DOHH2 (cell line): ENCODE data around the gene PRR20C.

Experiments
- EZH2phosphoT487 ChIP-seq: fragments of 200-600 bp; sonication (generic); IDR thresholded peaks from 2 replicates; pipeline ENCODE4 v1.6.1; 2017; ENCODE audit warnings: borderline replicate concordance, mild to moderate bottlenecking, antibody characterized with exemption, low read length, moderate library complexity, mixed read lengths
- TF ChIP-seq, protein P1 (sequence below): fragments of 200-600 bp; sonication (generic); IDR thresholded peaks from one replicate; pipeline ENCODE4 v1.5.1; 2014; ENCODE audit warnings: antibody characterized with exemption, mild to moderate bottlenecking, low read depth, low read length; ENCODE audit not compliant: poor library complexity, severe bottlenecking

DNA sequence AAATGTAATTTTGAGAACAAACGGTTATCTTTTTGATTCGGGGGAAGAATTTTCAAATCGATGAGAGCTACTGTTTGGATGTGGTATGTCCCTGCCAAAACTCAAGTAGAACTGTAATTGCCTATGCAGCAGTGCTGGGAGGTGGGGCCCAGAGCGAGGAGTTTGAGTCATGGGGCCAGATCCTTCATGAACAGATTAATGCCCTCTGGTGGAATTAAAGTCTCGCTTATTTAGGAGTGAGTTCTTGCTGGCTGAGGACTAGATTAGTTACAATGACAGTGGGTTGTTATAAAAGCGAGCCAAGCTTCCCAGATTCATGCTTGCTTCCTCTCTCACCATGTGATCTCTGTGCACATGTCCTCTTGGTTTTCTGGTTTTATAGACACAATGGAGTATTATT lies 25.0 kb upstream of the PRR20C start:
- TF ChIP-seq, protein P1, sequence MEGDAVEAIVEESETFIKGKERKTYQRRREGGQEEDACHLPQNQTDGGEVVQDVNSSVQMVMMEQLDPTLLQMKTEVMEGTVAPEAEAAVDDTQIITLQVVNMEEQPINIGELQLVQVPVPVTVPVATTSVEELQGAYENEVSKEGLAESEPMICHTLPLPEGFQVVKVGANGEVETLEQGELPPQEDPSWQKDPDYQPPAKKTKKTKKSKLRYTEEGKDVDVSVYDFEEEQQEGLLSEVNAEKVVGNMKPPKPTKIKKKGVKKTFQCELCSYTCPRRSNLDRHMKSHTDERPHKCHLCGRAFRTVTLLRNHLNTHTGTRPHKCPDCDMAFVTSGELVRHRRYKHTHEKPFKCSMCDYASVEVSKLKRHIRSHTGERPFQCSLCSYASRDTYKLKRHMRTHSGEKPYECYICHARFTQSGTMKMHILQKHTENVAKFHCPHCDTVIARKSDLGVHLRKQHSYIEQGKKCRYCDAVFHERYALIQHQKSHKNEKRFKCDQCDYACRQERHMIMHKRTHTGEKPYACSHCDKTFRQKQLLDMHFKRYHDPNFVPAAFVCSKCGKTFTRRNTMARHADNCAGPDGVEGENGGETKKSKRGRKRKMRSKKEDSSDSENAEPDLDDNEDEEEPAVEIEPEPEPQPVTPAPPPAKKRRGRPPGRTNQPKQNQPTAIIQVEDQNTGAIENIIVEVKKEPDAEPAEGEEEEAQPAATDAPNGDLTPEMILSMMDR, result no peak
- no peak for TF ChIP-seq EZH2phosphoT487
